ENCODE data around the gene PDE4B.
"Not testable (repeated sequence)": the region's sequence is repeated elsewhere in the genome, so short reads cannot be mapped to it uniquely, and the experiment has no call there.

Gene PDE4B

GRCh38 chr1:65817891-65818290 is 25.2 kb downstream of the PDE4B start:
- DNase-seq, result no peak

- DNase-seq, result no peak
Observed at GRCh38 chr1:65818966-65819365, 26.3 kb downstream of the PDE4B start.

GRCh38 chr1:65820983-65821382 is 28.3 kb downstream of the PDE4B start:
- DNase-seq, result no peak

GRCh38 chr1:65821386-65821785 is 28.7 kb downstream of the PDE4B start:
- no peak for DNase-seq

GRCh38 chr1:65824103-65824502 is 31.4 kb downstream of the PDE4B start:
- no peak for DNase-seq

- DNase-seq, result no peak
Observed at GRCh38 chr1:65825741-65826140, 33.0 kb downstream of the PDE4B start.

- DNase-seq, result no peak
Observed at GRCh38 chr1:65826782-65827181, 34.1 kb downstream of the PDE4B start.

DNA sequence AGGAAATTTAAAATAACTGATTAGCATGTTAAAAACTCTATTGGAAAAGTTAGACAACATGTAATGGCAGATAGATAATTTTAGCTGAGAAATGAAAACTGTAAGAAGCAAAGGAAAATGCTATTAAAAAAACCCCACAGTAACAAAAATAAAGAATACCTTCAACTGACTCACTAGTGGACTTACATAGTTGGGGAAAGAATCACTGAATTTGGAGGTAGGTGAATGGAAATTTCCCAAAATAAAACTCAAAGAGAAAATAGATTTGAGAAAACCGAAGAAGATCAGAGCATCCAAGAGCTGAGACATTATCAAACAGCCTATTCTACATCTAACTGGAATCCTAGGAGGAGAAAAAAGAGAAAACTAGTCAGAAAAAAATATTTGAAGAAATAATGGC is 34.7 kb downstream of the PDE4B start:
- DNase-seq, result no peak

- peak; percentile 67 for DNase-seq
Observed at GRCh38 chr1:65830306-65830705, 37.6 kb downstream of the PDE4B start.

GRCh38 chr1:65832296-65832695 is 39.6 kb downstream of the PDE4B start:
- DNase-seq, result no peak

- no peak for DNase-seq
Observed at GRCh38 chr1:65836686-65837085, 44.0 kb downstream of the PDE4B start.

DNA sequence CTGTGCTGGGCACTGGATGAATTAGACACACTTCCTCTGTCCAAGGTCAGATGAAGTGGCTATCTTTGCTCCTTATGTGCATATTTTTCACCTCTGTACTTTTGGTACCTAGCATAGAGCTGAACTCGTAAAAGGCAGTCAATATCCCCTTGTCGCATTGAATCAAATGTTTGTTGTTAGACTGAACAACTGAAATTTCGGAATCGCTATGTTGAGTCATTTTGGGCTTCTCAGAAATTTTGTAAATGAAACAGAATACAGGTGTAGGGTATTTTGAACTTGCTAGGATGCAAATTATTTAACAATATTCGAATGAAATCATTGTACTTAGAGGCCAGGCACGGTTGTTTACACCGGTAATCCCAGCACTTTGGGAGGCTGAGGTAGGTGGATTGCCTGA is 48.0 kb downstream of the PDE4B start:
- DNase-seq, result no peak

- no peak for DNase-seq
Observed at GRCh38 chr1:65844296-65844695, 51.6 kb downstream of the PDE4B start.

GRCh38 chr1:65844821-65845534 is 52.3 kb downstream of the PDE4B start:
- DNase-seq, result no peak

- DNase-seq, result no peak
Observed at GRCh38 chr1:65845535-65846060, 52.9 kb downstream of the PDE4B start.

DNA sequence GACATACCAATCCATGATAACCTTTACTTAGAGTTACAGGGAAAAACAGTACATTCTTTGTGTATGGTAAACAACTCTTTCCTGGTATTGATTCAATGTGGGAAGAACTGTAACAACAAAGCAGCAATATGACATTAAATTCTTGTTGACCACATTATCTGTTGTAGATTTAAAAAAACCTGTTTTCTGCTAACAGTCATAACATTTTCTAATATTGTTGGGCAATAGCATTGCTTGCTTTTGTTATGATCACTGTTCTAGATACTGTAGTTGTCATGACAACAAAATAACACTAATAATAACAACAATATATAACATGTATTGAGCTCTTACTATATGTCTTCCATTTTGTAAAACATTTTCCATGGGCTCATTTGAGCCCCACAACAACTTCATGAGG is 54.2 kb downstream of the PDE4B start:
- DNase-seq, result no peak

DNA sequence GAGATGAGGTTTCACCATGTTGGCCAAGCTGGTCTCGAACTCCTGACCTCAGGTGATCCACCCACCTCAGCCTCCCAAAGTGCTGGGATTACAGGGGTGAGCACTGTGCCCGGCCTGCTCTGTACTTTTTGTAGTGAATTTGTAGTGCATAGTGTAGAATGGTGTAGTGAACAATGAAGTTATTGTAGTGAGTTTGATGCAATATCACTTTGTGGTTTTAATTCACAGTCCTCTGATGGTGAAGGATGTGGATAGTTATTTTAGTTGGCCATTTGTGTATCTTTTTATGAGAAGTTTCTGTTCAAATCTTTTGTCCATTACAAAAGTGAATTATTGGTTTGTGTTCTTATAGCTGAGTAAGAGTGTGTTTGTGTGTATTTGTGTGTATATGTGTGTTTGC is 57.6 kb downstream of the PDE4B start:
- DNase-seq, result no peak

DNA sequence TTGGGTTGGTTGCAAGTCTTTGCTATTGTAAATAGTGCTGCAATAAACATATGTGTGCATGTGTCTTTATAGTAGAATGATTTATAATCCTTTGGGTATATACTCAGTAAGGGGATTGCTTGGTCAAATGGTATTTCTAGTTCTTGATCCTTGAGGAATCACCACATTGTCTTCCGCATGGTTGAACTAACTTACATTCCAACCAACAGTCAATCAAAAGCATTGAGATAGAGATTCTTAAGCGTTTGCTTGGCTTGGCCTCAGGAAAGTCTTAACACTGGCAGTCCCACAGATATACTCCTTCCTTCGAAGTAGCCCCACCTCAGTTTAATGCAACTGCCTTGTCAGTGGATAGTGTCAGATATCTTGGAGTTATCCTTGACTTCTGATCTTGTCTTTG is 63.9 kb downstream of the PDE4B start:
- DNase-seq, result not testable (repeated sequence)

GRCh38 chr1:65866439-65866838 is 73.7 kb downstream of the PDE4B start:
- peak; percentile 68 for DNase-seq

- no peak for DNase-seq
Observed at GRCh38 chr1:65872301-65872700, 79.6 kb downstream of the PDE4B start.

GRCh38 chr1:65878342-65878741 is 85.6 kb downstream of the PDE4B start:
- DNase-seq, result not testable (repeated sequence)

DNA sequence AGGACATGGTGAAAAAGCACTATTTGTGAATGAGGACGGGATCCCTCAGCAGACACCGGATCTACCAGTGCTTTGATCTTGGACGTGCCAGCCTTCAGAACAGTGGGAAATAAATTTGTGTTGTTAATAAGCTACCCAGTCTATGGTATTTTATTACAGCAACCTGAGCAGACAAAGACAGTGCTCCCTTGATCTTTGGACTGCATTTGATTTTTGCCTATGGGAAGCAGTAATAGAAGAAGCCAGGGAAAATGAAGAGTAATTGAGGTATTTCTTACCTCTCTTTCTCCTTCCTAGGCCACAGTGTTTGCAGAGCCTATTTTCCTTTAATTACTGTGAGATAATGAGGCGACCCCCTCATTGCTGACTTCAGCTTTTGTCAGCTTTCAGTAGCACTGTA is 87.9 kb downstream of the PDE4B start:
- no peak for DNase-seq

- DNase-seq, result no peak
Observed at GRCh38 chr1:65881067-65881594, 88.4 kb downstream of the PDE4B start.

DNA sequence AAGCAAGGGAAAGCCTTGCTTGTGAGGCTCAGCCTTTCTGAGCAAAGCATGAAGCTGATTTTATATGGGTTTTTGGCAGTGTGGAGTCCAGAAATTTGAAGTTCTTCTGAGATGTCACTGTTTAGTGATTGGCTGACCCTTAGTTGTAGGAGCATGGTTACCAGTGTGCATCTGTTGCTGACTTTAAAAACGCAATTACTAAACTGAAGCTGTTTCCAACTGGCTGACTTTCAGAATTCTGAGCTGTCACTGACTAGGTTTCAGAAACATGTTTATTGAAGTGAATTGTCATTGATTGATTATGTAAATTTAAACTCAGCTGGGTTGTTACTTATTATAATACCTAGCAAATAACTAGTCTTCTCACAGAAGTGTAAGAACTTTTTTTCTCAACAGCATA is 89.4 kb downstream of the PDE4B start:
- DNase-seq, result no peak

DNA sequence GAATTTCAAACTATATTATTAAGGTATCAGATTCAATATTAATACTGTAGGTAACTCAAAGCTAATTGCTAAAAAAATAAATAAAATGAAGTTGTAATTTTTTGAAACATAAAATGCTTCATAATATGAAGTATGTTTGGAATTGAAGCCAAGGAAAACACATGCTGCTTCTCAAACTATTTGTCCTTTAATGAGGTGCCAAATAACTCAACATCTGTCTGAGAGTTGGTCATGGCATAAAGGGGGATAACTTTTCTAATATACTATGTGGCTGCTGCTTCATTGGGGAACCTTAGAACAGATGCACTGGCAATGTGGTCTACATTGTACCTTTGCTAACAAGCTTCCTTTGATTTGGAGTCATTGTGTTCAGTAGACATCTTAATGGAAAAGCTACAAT is 96.7 kb downstream of the PDE4B start:
- DNase-seq, result no peak
